Upper lobe of left lung (tissue), 6 donors: Measurements from ENCODE around the gene MYOCD. TPM values are rescaled to one million over a fixed set of nuclear protein-coding genes. Genes with fewer than 3 reads are reported as not detected.

Experiments used
- ATAC-seq, 2 donors: fragments of 200-7000 bp; cut with Tn5 transposase; one replicate each; pipeline ENCODE4 v1.9.1; 2022; ENCODE audit warnings: mild to moderate bottlenecking in 2 of 2, moderate library complexity in 2 of 2; ENCODE audit not compliant: low FRiP score in 2 of 2
- DNase-seq, 2 donors: peaks; one replicate each; pipeline ENCODE4 v3.0.0-alpha.2; 2019 to 2020
- H3K27ac ChIP-seq, 4 donors: fragments of 200-600 bp; sonication (generic); one replicate each; pipeline ENCODE4 v1.5.1; 2016 to 2019
- H3K27me3 ChIP-seq, 4 donors: fragments of 200-600 bp; sonication (generic); one replicate each; pipeline ENCODE4 v1.5.1; 2017 to 2019
- H3K36me3 ChIP-seq, 4 donors: fragments of 200-600 bp; sonication (generic); one replicate each; pipeline ENCODE4 v1.5.1; 2016 to 2019
- H3K4me1 ChIP-seq, 4 donors: fragments of 200-600 bp; sonication (generic); one replicate each; pipeline ENCODE4 v1.5.1; 2018 to 2019
- H3K4me3 ChIP-seq, 4 donors: fragments of 200-600 bp; sonication (generic); one replicate each; pipeline ENCODE4 v1.5.1; 2017 to 2019; ENCODE audit warnings: mild to moderate bottlenecking in 2 of 4, moderate library complexity in 1 of 4
- H3K9me3 ChIP-seq, 4 donors: fragments of 200-600 bp; sonication (generic); one replicate each; pipeline ENCODE4 v1.5.1; 2018 to 2019
- EP300 ChIP-seq, 4 donors: sonication (generic); formaldehyde crosslinking; IDR thresholded peaks; one replicate each; pipeline ENCODE4 v1.5.1; 2017; ENCODE audit warnings: antibody characterized with exemption in 4 of 4, control low read depth in 2 of 4
- POLR2A ChIP-seq, 4 donors: fragments of 450-650 bp; IDR thresholded peaks; one replicate each; pipeline ENCODE4 v1.5.1; 2016 to 2017; ENCODE audit warnings: antibody characterized with exemption in 4 of 4, mild to moderate bottlenecking in 2 of 4
- POLR2AphosphoS5 ChIP-seq, 2 donors: sonication (generic); formaldehyde crosslinking; IDR thresholded peaks; one replicate each; pipeline ENCODE4 v1.5.1; 2017; ENCODE audit warnings: antibody characterized with exemption in 2 of 2
- WGBS, 2 donors: methylation state at CpG; one replicate each; pipeline ENCODE4 v1.1.5; 2017 to 2018; 5-methylcytosine and 5-hydroxymethylcytosine counted together
- total RNA-seq, 6 donors: library from RNA; depleted of rRNA in 4 of 6; stranded (reverse); fragments of >200 nt in 4 of 6; gene quantifications; one replicate each; pipeline versions ENCODE4 v1.1.0 to v1.2.1, GENCODE V29; 2016 to 2021
- TF ChIP-seq, protein P1 (sequence below), 6 experiments: fragments of 450-650 bp in 4 of 6; fragments of 200-600 bp in 2 of 6; sonication (generic) in 2 of 6; IDR thresholded peaks; one replicate each; pipeline ENCODE4 v1.5.1; 2016 to 2019; ENCODE audit warnings: antibody characterized with exemption in 6 of 6
- donor health status: DM: no; HTN: no; CAD: no; lungs with moderate emphysema.
- donor health status: DM: no; HTN: yes; CAD: no; lungs with severe emphysema.

MYOCD gene
- total RNA-seq, 6 donors from 2014 or later = 0.89 to 5.2 (median 1.6) TPM

GRCh38 chr17:12673788-12674187 lies 8.1 kb downstream of the MYOCD start:
- Histone ChIP-seq H3K27me3 (no peaks in the 10 kb centered on the region), H3K4me1 (no peaks in the 10 kb centered on the region), H3K27ac (no peak overlapping the region), H3K36me3 (no peaks in the 10 kb centered on the region), H3K4me3 (no peak overlapping the region), H3K9me3 (no peaks in the 10 kb centered on the region)
- DNase-seq (no peak), ATAC-seq (no peak)
- TF ChIP-seq POLR2AphosphoS5 (IDR thresholded peaks at IDR 0.05) (no peak), POLR2A (IDR thresholded peaks at IDR 0.05) (no peak), EP300 (IDR thresholded peaks at IDR 0.05) (no peak)
- TF ChIP-seq, protein P1, sequence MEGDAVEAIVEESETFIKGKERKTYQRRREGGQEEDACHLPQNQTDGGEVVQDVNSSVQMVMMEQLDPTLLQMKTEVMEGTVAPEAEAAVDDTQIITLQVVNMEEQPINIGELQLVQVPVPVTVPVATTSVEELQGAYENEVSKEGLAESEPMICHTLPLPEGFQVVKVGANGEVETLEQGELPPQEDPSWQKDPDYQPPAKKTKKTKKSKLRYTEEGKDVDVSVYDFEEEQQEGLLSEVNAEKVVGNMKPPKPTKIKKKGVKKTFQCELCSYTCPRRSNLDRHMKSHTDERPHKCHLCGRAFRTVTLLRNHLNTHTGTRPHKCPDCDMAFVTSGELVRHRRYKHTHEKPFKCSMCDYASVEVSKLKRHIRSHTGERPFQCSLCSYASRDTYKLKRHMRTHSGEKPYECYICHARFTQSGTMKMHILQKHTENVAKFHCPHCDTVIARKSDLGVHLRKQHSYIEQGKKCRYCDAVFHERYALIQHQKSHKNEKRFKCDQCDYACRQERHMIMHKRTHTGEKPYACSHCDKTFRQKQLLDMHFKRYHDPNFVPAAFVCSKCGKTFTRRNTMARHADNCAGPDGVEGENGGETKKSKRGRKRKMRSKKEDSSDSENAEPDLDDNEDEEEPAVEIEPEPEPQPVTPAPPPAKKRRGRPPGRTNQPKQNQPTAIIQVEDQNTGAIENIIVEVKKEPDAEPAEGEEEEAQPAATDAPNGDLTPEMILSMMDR (IDR thresholded peaks at IDR 0.05) = no peak
- WGBS, 2 donors = 84 to 89% methylated on average over 3 of the region's 3 CpGs

DNA sequence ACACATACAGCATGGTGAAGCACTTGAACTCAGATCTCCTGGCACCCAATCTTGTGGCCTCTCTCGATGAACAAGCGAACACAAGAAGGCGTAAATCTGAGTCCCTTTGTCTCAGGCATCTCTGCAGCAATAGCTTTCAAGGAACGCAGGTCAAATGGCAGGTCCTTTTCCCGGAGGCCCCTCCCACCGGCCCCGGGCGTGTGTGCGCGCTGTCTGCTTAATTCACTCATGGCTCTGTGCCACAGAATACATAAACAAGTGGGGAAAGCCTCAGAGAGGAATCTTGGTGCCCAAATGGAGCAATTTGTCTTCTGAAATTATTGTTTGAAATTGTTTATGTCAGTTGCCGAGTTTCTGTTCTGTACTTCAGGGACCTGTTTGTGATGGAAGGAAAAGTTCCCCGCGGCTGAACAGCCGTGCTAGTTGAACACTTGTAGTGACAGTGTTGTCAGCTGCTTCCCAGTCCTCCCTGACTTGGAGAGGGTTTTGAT lies 14.8 kb downstream of the MYOCD start:
- H3K4me3 ChIP-seq = no peak overlapping the region

DNA sequence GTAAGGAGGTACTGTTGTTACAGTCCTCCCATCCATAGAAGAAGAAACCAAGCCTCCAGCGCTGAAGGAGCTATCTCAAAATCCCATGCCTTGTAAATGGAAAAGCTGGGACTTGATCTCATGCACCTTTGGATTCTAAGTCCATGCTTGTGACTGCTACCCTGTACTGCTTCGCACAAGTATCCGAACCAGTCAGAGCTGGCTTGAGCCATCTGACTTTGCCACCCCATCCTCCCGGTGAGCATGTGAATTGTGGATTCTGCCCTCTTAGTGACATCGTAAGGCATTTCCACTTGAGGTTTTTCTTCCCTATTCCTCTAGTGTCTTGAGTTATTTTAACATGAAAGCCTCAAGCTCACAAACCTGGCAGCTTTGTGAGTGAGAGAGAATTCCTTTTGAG lies 15.3 kb downstream of the MYOCD start:
- H3K4me3 ChIP-seq = no peak overlapping the region
- H3K36me3 ChIP-seq = no peaks in the 10 kb centered on the region
- DNase-seq (no peak), ATAC-seq (no peak)
- no peaks in the 10 kb centered on the region for H3K4me1 ChIP-seq
- no peak for TF ChIP-seq POLR2AphosphoS5 (IDR thresholded peaks at IDR 0.05)
- TF ChIP-seq POLR2A (IDR thresholded peaks at IDR 0.05) = no peak
- no peak for TF ChIP-seq EP300 (IDR thresholded peaks at IDR 0.05)
- H3K27me3 ChIP-seq = no peaks in the 10 kb centered on the region
- H3K27ac ChIP-seq = no peak overlapping the region
- 78 to 86% methylated on average over 5 of the region's 5 CpGs for WGBS, 2 donors
- H3K9me3 ChIP-seq = no peaks in the 10 kb centered on the region

More for the DNA sequence above, 14.8 kb downstream of the MYOCD start:
- TF ChIP-seq POLR2A (IDR thresholded peaks at IDR 0.05) = no peak
- no peak for TF ChIP-seq POLR2AphosphoS5 (IDR thresholded peaks at IDR 0.05)
- no peak for TF ChIP-seq EP300 (IDR thresholded peaks at IDR 0.05)
- TF ChIP-seq, protein P1 (IDR thresholded peaks at IDR 0.05) = no peak
- ATAC-seq (no peak), DNase-seq (peak in 1 of 2 donors; percentile 70)
- no peaks in the 10 kb centered on the region for H3K36me3 ChIP-seq
- no peak overlapping the region for H3K27ac ChIP-seq
- no peaks in the 10 kb centered on the region for H3K27me3 ChIP-seq
- no peaks in the 10 kb centered on the region for H3K9me3 ChIP-seq
- 34 to 40% methylated on average over 14 of the region's 14 CpGs for WGBS, 2 donors
- H3K4me1 ChIP-seq = no peaks in the 10 kb centered on the region

- Histone ChIP-seq H3K4me1 (no peaks in the 10 kb centered on the region), H3K36me3 (no peaks in the 10 kb centered on the region), H3K27me3 (no peaks in the 10 kb centered on the region), H3K27ac (no peak overlapping the region), H3K4me3 (no peak overlapping the region), H3K9me3 (no peaks in the 10 kb centered on the region)
- DNase-seq = no peak
- 60 to 62% methylated on average over 9 to 10 of the region's 10 CpGs for WGBS, 2 donors
- TF ChIP-seq POLR2A (IDR thresholded peaks at IDR 0.05) (no peak), EP300 (IDR thresholded peaks at IDR 0.05) (no peak), POLR2AphosphoS5 (IDR thresholded peaks at IDR 0.05) (no peak)
- TF ChIP-seq, protein P1 (IDR thresholded peaks at IDR 0.05) = no peak
- ATAC-seq = no peak
These were observed 17.6 kb downstream of the MYOCD start for GRCh38 chr17:12683299-12683698.

GRCh38 chr17:12686486-12686885 lies 20.8 kb downstream of the MYOCD start:
- no peaks in the 10 kb centered on the region for H3K4me1 ChIP-seq
- DNase-seq (no peak), ATAC-seq (no peak)
- no peaks in the 10 kb centered on the region for H3K9me3 ChIP-seq
- no peaks in the 10 kb centered on the region for H3K36me3 ChIP-seq
- 80 to 88% methylated on average over 1 of the region's 1 CpG for WGBS, 2 donors
- no peak overlapping the region for H3K4me3 ChIP-seq
- H3K27me3 ChIP-seq = no peaks in the 10 kb centered on the region
- H3K27ac ChIP-seq = no peak overlapping the region
- TF ChIP-seq, protein P1 (IDR thresholded peaks at IDR 0.05) = no peak
- TF ChIP-seq POLR2AphosphoS5 (IDR thresholded peaks at IDR 0.05) (no peak), EP300 (IDR thresholded peaks at IDR 0.05) (no peak), POLR2A (IDR thresholded peaks at IDR 0.05) (no peak)
